GM23248 (cell line): ENCODE results near the gene PCDH12. TPM values are rescaled to one million over a fixed set of nuclear protein-coding genes. Genes with fewer than 3 reads are reported as not detected.

Experiments
- DNase-seq: peaks from one replicate; pipeline ENCODE4 v3.0.0-alpha.2; 2015
- H2AFZ ChIP-seq: fragments of 200-600 bp; sonication (generic); 2 replicates; pipeline ENCODE4 v1.6.1; 2016; ENCODE audit warnings: antibody characterized with exemption
- H3F3A ChIP-seq: fragments of 200-600 bp; sonication (generic); 2 replicates; pipeline ENCODE4 v1.6.1; 2016; ENCODE audit warnings: mild to moderate bottlenecking, antibody characterized with exemption, mixed run types; ENCODE audit not compliant: insufficient read depth
- H3K27ac ChIP-seq: fragments of 200-600 bp; sonication (generic); 2 replicates; pipeline ENCODE4 v1.5.1; 2016; ENCODE audit warnings: mild to moderate bottlenecking
- H3K27me3 ChIP-seq: fragments of 200-600 bp; sonication (generic); replicated peaks from 2 replicates; pipeline ENCODE4 v1.6.1; 2016; ENCODE audit warnings: mild to moderate bottlenecking; ENCODE audit not compliant: insufficient read depth
- H3K36me3 ChIP-seq: fragments of 200-600 bp; sonication (generic); 2 replicates; pipeline ENCODE4 v1.6.1; 2016; ENCODE audit warnings: low read depth, mild to moderate bottlenecking
- H3K4me1 ChIP-seq: fragments of 200-600 bp; sonication (generic); 2 replicates; pipeline ENCODE4 v1.6.1; 2016; ENCODE audit warnings: mild to moderate bottlenecking; ENCODE audit not compliant: insufficient read depth
- H3K4me2 ChIP-seq: fragments of 200-600 bp; sonication (generic); one replicate; pipeline ENCODE4 v1.6.1; 2016; ENCODE audit warnings: mild to moderate bottlenecking; ENCODE audit not compliant: unreplicated experiment
- H3K4me3 ChIP-seq: fragments of 200-600 bp; sonication (generic); 2 replicates; pipeline ENCODE4 v1.5.1; 2016; ENCODE audit warnings: mild to moderate bottlenecking
- H3K79me2 ChIP-seq: fragments of 200-600 bp; sonication (generic); 2 replicates; pipeline ENCODE4 v1.6.1; 2016; ENCODE audit warnings: mild to moderate bottlenecking; ENCODE audit not compliant: insufficient read depth
- H3K9ac ChIP-seq: fragments of 200-600 bp; sonication (generic); 2 replicates; pipeline ENCODE4 v1.6.1; 2016; ENCODE audit warnings: mild to moderate bottlenecking
- H3K9me2 ChIP-seq: fragments of 200-600 bp; sonication (generic); 2 replicates; pipeline ENCODE4 v1.6.1; 2016; ENCODE audit warnings: mixed run types, mild to moderate bottlenecking, moderate library complexity; ENCODE audit not compliant: insufficient read depth
- H3K9me3 ChIP-seq: fragments of 200-600 bp; sonication (generic); one replicate; pipeline ENCODE4 v1.6.1; 2017; ENCODE audit warnings: low read depth
- H4K20me1 ChIP-seq: fragments of 200-600 bp; sonication (generic); 2 replicates; pipeline ENCODE4 v1.6.0; 2016; ENCODE audit not compliant: insufficient read depth
- EZH2 ChIP-seq: fragments of 200-600 bp; sonication (generic); IDR thresholded peaks from 2 replicates; pipeline ENCODE4 v1.6.1; 2018; ENCODE audit warnings: antibody characterized with exemption, mild to moderate bottlenecking; ENCODE audit not compliant: insufficient read depth, poor library complexity, severe bottlenecking
- EZH2phosphoT487 ChIP-seq: fragments of 200-600 bp; sonication (generic); IDR thresholded peaks from 2 replicates; pipeline ENCODE4 v1.6.1; 2018; ENCODE audit warnings: antibody characterized with exemption, moderate library complexity, mild to moderate bottlenecking, low read depth; ENCODE audit not compliant: insufficient read depth
- WGBS, 2 experiments: methylation state at CpG; one replicate each; pipeline ENCODE4 v1.1.6; 2015 to 2017; ENCODE audit warnings: low lambda C conversion rate in 2 of 2, low coverage in 1 of 2; ENCODE audit errors: missing lambda C conversion rate in 2 of 2; 5-methylcytosine and 5-hydroxymethylcytosine counted together
- in situ Hi-C: fragments of 300-500 bp; cut with MboI; formaldehyde crosslinking; loops from 2 replicates; pipeline ENCODE4 v1.15.0; 2020
- polyA plus RNA-seq: library from polyadenylated mRNA; unstranded; fragments of >200 nt; fragmentation: Nextera tagmentation; extraction: Ambion mirVana; gene quantifications from 2 replicates; pipeline ENCODE4 v1.2.1, GENCODE V29; 2016
- total RNA-seq: library from RNA; depleted of rRNA; stranded (reverse); fragments of >200 nt; shearing (Covaris generic); gene quantifications from 2 replicates; pipeline ENCODE4 v1.2.3, GENCODE V29; 2014

PCDH12 gene
- total and polyA plus RNA-seq, 2 experiments from 2014 or later, result 0.36 TPM; not detected in 1

GRCh38 chr5:141960018-141960417, 2.0 kb upstream of the PCDH12 start:
- no peaks in the 10 kb centered on the region for H3K79me2 ChIP-seq
- no peaks in the 10 kb centered on the region for H4K20me1 ChIP-seq
- H3K9me2 ChIP-seq, result no peaks in the 10 kb centered on the region
- no peaks in the 10 kb centered on the region for H3K9me3 ChIP-seq
- 65 to 67% methylated on average over 10 of the region's 10 CpGs for WGBS, 2 experiments
- no peak for TF ChIP-seq EZH2
- no peak for TF ChIP-seq EZH2phosphoT487
- H3F3A ChIP-seq, result no peaks in the 10 kb centered on the region
- H3K9ac ChIP-seq, result no peak overlapping the region
- no peak overlapping the region for H3K4me2 ChIP-seq
- H2AFZ ChIP-seq, result no peak overlapping the region
- H3K4me3 ChIP-seq, result no peak overlapping the region
- no peaks in the 10 kb centered on the region for H3K36me3 ChIP-seq
- DNase-seq, result no peak
- in situ Hi-C loops, result loop anchor here (5.0 kb wide), 1 partner anchor 268 kb away; no protein-coding TSS in a partner anchor
- peaks cover 3% of the 10 kb centered on the region; the same call in 1 of the 2 replicates for H3K4me1 ChIP-seq
- H3K27me3 ChIP-seq, result no peaks in the 10 kb centered on the region
- H3K27ac ChIP-seq, result no peak overlapping the region

GRCh38 chr5:141958546-141959172, 657 bp upstream of the PCDH12 start:
- Histone ChIP-seq H2AFZ (peak overlapping the region; percentile 15; the same call in 1 of the 2 replicates), H4K20me1 (no peaks in the 10 kb centered on the region), H3K79me2 (no peaks in the 10 kb centered on the region), H3K4me1 (peaks cover 3% of the 10 kb centered on the region; the same call in 1 of the 2 replicates), H3K36me3 (no peaks in the 10 kb centered on the region), H3K9me3 (no peaks in the 10 kb centered on the region), H3K4me2 (no peak overlapping the region), H3K27ac (no peak overlapping the region), H3K27me3 (no peaks in the 10 kb centered on the region), H3F3A (no peaks in the 10 kb centered on the region), H3K9ac (no peak overlapping the region), H3K4me3 (no peak overlapping the region), H3K9me2 (no peaks in the 10 kb centered on the region)
- in situ Hi-C loops, result no loop called here
- WGBS, 2 experiments, result 45 to 52% methylated on average over 6 to 8 of the region's 8 CpGs
- TF ChIP-seq EZH2phosphoT487, result no peak
- no peak for TF ChIP-seq EZH2
- DNase-seq, result peak; percentile 79

- H3F3A ChIP-seq, result no peaks in the 10 kb centered on the region
- no peak for DNase-seq
- H3K9me2 ChIP-seq, result no peaks in the 10 kb centered on the region
- no peaks in the 10 kb centered on the region for H3K9me3 ChIP-seq
- WGBS, 2 experiments, result 75 to 76% methylated on average over 16 of the region's 16 CpGs
- no peak overlapping the region for H2AFZ ChIP-seq
- no peaks in the 10 kb centered on the region for H3K27me3 ChIP-seq
- no peak overlapping the region for H3K27ac ChIP-seq
- H4K20me1 ChIP-seq, result no peaks in the 10 kb centered on the region
- in situ Hi-C loops, result no loop called here
- no peak overlapping the region for H3K9ac ChIP-seq
- no peaks in the 10 kb centered on the region for H3K36me3 ChIP-seq
- TF ChIP-seq EZH2phosphoT487, result no peak
- no peak for TF ChIP-seq EZH2
- H3K4me3 ChIP-seq, result no peak overlapping the region
- H3K4me1 ChIP-seq, result peaks cover 3% of the 10 kb centered on the region; the same call in 1 of the 2 replicates
- no peak overlapping the region for H3K4me2 ChIP-seq
- no peaks in the 10 kb centered on the region for H3K79me2 ChIP-seq
These were observed 520 bp downstream of the PCDH12 start for GRCh38 chr5:141957367-141957996.

DNA sequence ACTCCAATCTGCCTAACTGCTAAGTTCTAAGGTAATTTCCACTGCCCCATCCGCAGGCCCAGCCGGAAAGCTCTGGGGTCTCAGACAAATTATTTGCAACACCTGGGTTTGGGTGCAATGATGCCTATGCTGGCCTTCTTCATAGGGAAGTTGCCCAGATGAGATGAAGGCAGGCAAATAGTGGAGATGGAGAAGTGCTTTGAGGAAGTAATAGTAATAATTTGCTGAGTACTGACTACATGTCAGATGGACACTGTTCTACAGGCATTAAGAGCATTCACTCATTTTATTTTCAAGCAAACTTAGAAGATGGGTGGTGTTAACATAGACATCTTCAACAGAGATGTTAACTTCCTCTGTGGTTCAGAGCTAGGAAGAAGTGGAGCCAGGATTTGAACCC, 3.8 kb downstream of the PCDH12 start:
- WGBS, 2 experiments, result 94 to 97% methylated on average over 2 of the region's 2 CpGs
- Histone ChIP-seq H3K27ac (no peak overlapping the region), H3K9ac (no peak overlapping the region), H2AFZ (no peak overlapping the region), H3K9me2 (no peaks in the 10 kb centered on the region), H3K27me3 (no peaks in the 10 kb centered on the region), H3K79me2 (no peaks in the 10 kb centered on the region), H3K36me3 (no peaks in the 10 kb centered on the region), H3K4me3 (no peak overlapping the region), H3K9me3 (no peaks in the 10 kb centered on the region), H3F3A (no peaks in the 10 kb centered on the region), H3K4me2 (no peak overlapping the region), H3K4me1 (no peaks in the 10 kb centered on the region; the same call in 1 of the 2 replicates), H4K20me1 (no peaks in the 10 kb centered on the region)
- in situ Hi-C loops, result no loop called here
- DNase-seq, result no peak
- no peak for TF ChIP-seq EZH2phosphoT487
- TF ChIP-seq EZH2, result no peak
